IMR-90 (cell line): ENCODE data around the gene LPA. TPM values are rescaled to one million over a fixed set of nuclear protein-coding genes. Genes with fewer than 3 reads are reported as not detected.
"Not testable (repeated sequence)": the region's sequence is repeated elsewhere in the genome, so short reads cannot be mapped to it uniquely, and the experiment has no call there.

Experiments
- ATAC-seq: fragments of 200-7000 bp; cut with Tn5 transposase; 2 replicates; pipeline ENCODE4 v1.9.1; 2020; ENCODE audit warnings: low read depth, mild to moderate bottlenecking, moderate library complexity
- BruUV-seq: library from RNA; stranded (reverse); fragments of 400-500 nt; replicated peaks from 2 replicates; lab custom pipeline; 2021; lab: Mats Ljungman, UMichigan
- CTCF ChIA-PET: fragments of 300-600 bp; formaldehyde crosslinking; extraction: SDS; loops from one replicate; lab custom pipeline; 2021; ENCODE audit warnings: antibody characterized with exemption; lab: Yijun Ruan, JAX
- POLR2A ChIA-PET: fragments of 300-600 bp; sonication (Branson Sonifier 250); formaldehyde crosslinking; loops from one replicate; lab custom pipeline; 2022; ENCODE audit warnings: antibody characterized with exemption; ENCODE audit not compliant: unreplicated experiment; lab: Charles Lee
- DNase-seq: peaks from one replicate; pipeline ENCODE4 v3.0.0; 2013
- H2AFZ ChIP-seq: replicated peaks from 2 replicates; pipeline ENCODE3; 2013; ENCODE audit warnings: low read length, mild to moderate bottlenecking; ENCODE audit not compliant: poor library complexity
- H2AK5ac ChIP-seq: 2 replicates; pipeline ENCODE4 v1.6.1; 2013; ENCODE audit warnings: low read depth, low read length, inconsistent platforms
- H2AK9ac ChIP-seq: replicated peaks from 2 replicates; pipeline ENCODE3; 2013; ENCODE audit warnings: mild to moderate bottlenecking, low read depth, low read length, moderate library complexity; ENCODE audit not compliant: poor library complexity
- H2BK120ac ChIP-seq: 2 replicates; pipeline ENCODE4 v1.6.1; 2013; ENCODE audit warnings: low read depth, low read length, inconsistent platforms
- H2BK15ac ChIP-seq: 3 replicates; pipeline ENCODE4 v1.6.1; 2013; ENCODE audit warnings: low read depth, low read length, inconsistent platforms
- H2BK20ac ChIP-seq: 2 replicates; pipeline ENCODE4 v1.6.1; 2013; ENCODE audit warnings: low read depth, mild to moderate bottlenecking, inconsistent platforms, low read length, moderate library complexity
- H2BK5ac ChIP-seq: 2 replicates; pipeline ENCODE4 v1.6.1; 2013; ENCODE audit warnings: mild to moderate bottlenecking, low read depth, low read length, inconsistent platforms; ENCODE audit not compliant: poor library complexity, severe bottlenecking
- H3K14ac ChIP-seq: replicated peaks from 2 replicates; pipeline ENCODE4 v1.6.1; 2013; ENCODE audit warnings: low read depth, low read length, inconsistent platforms
- H3K18ac ChIP-seq: 2 replicates; pipeline ENCODE4 v1.6.1; 2013; ENCODE audit warnings: low read depth, low read length, control low read depth
- H3K23ac ChIP-seq: 2 replicates; pipeline ENCODE4 v1.6.1; 2013; ENCODE audit warnings: low read depth, low read length, inconsistent platforms
- H3K27ac ChIP-seq: 2 replicates; pipeline ENCODE4 v1.5.1; 2013; ENCODE audit warnings: mild to moderate bottlenecking, control low read depth, low read length; ENCODE audit not compliant: insufficient read depth
- H3K27me3 ChIP-seq: 2 replicates; pipeline ENCODE4 v1.6.1; 2013; ENCODE audit warnings: low read length; ENCODE audit not compliant: control insufficient read depth, insufficient read depth
- H3K36me3 ChIP-seq: 2 replicates; pipeline ENCODE4 v1.6.1; 2013; ENCODE audit warnings: low read length, mixed read lengths; ENCODE audit not compliant: control insufficient read depth, insufficient read depth
- H3K4ac ChIP-seq: 2 replicates; pipeline ENCODE4 v1.6.1; 2013; ENCODE audit warnings: low read depth, low read length, inconsistent platforms
- H3K4me1 ChIP-seq: 2 replicates; pipeline ENCODE4 v1.6.1; 2013; ENCODE audit warnings: low read length, mixed read lengths; ENCODE audit not compliant: control insufficient read depth, insufficient read depth
- H3K4me2 ChIP-seq: 2 replicates; pipeline ENCODE4 v1.6.1; 2013; ENCODE audit warnings: low read depth, mild to moderate bottlenecking, control low read depth, low read length, moderate library complexity
- H3K4me3 ChIP-seq: 2 replicates; pipeline ENCODE4 v1.5.1; 2013; ENCODE audit warnings: low read depth, mild to moderate bottlenecking, control low read depth, low read length, moderate library complexity; ENCODE audit not compliant: insufficient read depth
- H3K56ac ChIP-seq: 2 replicates; pipeline ENCODE4 v1.6.1; 2013; ENCODE audit warnings: low read length, inconsistent platforms; ENCODE audit not compliant: insufficient read depth; ENCODE audit errors: extremely low read depth
- H3K79me1 ChIP-seq, 2 experiments: 2 replicates each; pipeline ENCODE4 v1.6.1; 2013; ENCODE audit warnings: low read length in 2 of 2, inconsistent platforms in 1 of 2, low read depth in 1 of 2
- H3K9ac ChIP-seq: 2 replicates; pipeline ENCODE4 v1.6.1; 2013; ENCODE audit warnings: low read depth, low read length, control low read depth
- H3K9me1 ChIP-seq: 2 replicates; pipeline ENCODE4 v1.6.1; 2013; ENCODE audit warnings: low read length, inconsistent platforms; ENCODE audit not compliant: insufficient read depth
- H3K9me3 ChIP-seq: 2 replicates; pipeline ENCODE4 v1.6.1; 2013; ENCODE audit warnings: low read length; ENCODE audit not compliant: control insufficient read depth, insufficient read depth
- H4K20me1 ChIP-seq: 2 replicates; pipeline ENCODE4 v1.6.1; 2013; ENCODE audit warnings: low read length, inconsistent platforms; ENCODE audit not compliant: insufficient read depth
- H4K5ac ChIP-seq: 2 replicates; pipeline ENCODE4 v1.6.1; 2013; ENCODE audit warnings: mild to moderate bottlenecking, low read depth, low read length, control low read depth
- H4K8ac ChIP-seq, 2 experiments: 2 replicates each; pipeline ENCODE4 v1.6.1; 2013; ENCODE audit warnings: low read depth in 2 of 2, low read length in 2 of 2, control low read depth in 1 of 2, inconsistent platforms in 1 of 2
- H4K91ac ChIP-seq: 2 replicates; pipeline ENCODE4 v1.6.1; 2013; ENCODE audit warnings: low read depth, low read length, inconsistent platforms; ENCODE audit not compliant: insufficient read depth
- CEBPB ChIP-seq: IDR thresholded peaks from 2 replicates; pipeline ENCODE4 v1.6.1; 2012; ENCODE audit warnings: low read depth, low read length, improper control_type of control experiment
- MAZ ChIP-seq: IDR thresholded peaks from 2 replicates; pipeline ENCODE4 v1.6.1; 2012; ENCODE audit warnings: low read depth, mild to moderate bottlenecking, low read length, improper control_type of control experiment, moderate library complexity, borderline replicate concordance
- RAD21 ChIP-seq: IDR thresholded peaks from 2 replicates; pipeline ENCODE4 v1.6.1; 2012; ENCODE audit warnings: low read length, improper control_type of control experiment
- RCOR1 ChIP-seq: IDR thresholded peaks from 2 replicates; pipeline ENCODE4 v1.6.1; 2012; ENCODE audit warnings: mild to moderate bottlenecking, low read length, improper control_type of control experiment; ENCODE audit not compliant: insufficient replicate concordance
- RFX5 ChIP-seq: IDR thresholded peaks from 2 replicates; pipeline ENCODE4 v1.8.0; 2012; ENCODE audit warnings: low read depth, mild to moderate bottlenecking, low read length, moderate library complexity
- SMC3 ChIP-seq: fragments of 150-350 bp; IDR thresholded peaks from 2 replicates; pipeline ENCODE4 v1.6.1; 2016; ENCODE audit warnings: low read depth, mild to moderate bottlenecking, antibody characterized with exemption, low read length, moderate library complexity
- WGBS, 2 experiments: methylation state at CpG; one replicate each; pipeline versions ENCODE4 v1.1.5 to v1.1.7; 2013; ENCODE audit warnings: missing lambda C conversion rate in 2 of 2; ENCODE audit not compliant: insufficient read length in 1 of 2; ENCODE audit errors: extremely low coverage in 2 of 2; 5-methylcytosine and 5-hydroxymethylcytosine counted together
- dilution Hi-C: fragments of 300-500 bp; cut with HindIII; formaldehyde crosslinking; loops from one replicate; pipeline ENCODE4 v1.14.3; 2018; ENCODE audit warnings: low sequenced_read_pairs; ENCODE audit not compliant: unreplicated experiment
- in situ Hi-C: fragments of 300-500 bp; cut with MboI; formaldehyde crosslinking; loops from 3 replicates; pipeline ENCODE4 v1.14.3; 2019; ENCODE audit warnings: low sequenced_read_pairs, inconsistent platforms, mixed read lengths
- intact Hi-C: fragments of 100-400 bp; cut with micrococcal nuclease; formaldehyde crosslinking; loops from 2 replicates; pipeline ENCODE4 v1.10.0; 2022
- polyA plus RNA-seq, 3 experiments: library from polyadenylated mRNA; depleted of rRNA; stranded (reverse); fragments of >200 nt; gene quantifications; 2 replicates each; pipeline ENCODE4 v1.2.3, GENCODE V29; 2012; ENCODE audit warnings: low replicate concordance in 1 of 3
- total RNA-seq: library from RNA; depleted of rRNA; stranded (reverse); fragments of >200 nt; gene quantifications from 2 replicates; pipeline ENCODE4 v1.2.3, GENCODE V29; 2012
- TF ChIP-seq, protein P1 (sequence below): conservative IDR thresholded peaks from 2 replicates; pipeline ENCODE4 v1.5.1; 2012; ENCODE audit warnings: mild to moderate bottlenecking, low read depth, low read length, improper control_type of control experiment

The LPA gene
- total and polyA plus RNA-seq, 2 of the 4 experiments (the other 2 are of a cell fraction): not detected

GRCh38 chr6:160581406-160581805 is 82.7 kb downstream of the LPA start:
- no peaks in the 10 kb centered on the region for H3K4me1 ChIP-seq
- no peak overlapping the region for H2AFZ ChIP-seq
- intact Hi-C loops (no loop called here), dilution Hi-C loops (no loop called here), in situ Hi-C loops (no loop called here)
- no peak overlapping the region for H4K5ac ChIP-seq
- H3K4me3 ChIP-seq: no peak overlapping the region
- no peak overlapping the region for H3K23ac ChIP-seq
- H3K56ac ChIP-seq: no peak overlapping the region
- no peak overlapping the region for H3K18ac ChIP-seq
- TF ChIP-seq MAZ (no peak), SMC3 (no peak), RCOR1 (no peak), RFX5 (no peak), RAD21 (no peak), CEBPB (no peak)
- TF ChIP-seq, protein P1, sequence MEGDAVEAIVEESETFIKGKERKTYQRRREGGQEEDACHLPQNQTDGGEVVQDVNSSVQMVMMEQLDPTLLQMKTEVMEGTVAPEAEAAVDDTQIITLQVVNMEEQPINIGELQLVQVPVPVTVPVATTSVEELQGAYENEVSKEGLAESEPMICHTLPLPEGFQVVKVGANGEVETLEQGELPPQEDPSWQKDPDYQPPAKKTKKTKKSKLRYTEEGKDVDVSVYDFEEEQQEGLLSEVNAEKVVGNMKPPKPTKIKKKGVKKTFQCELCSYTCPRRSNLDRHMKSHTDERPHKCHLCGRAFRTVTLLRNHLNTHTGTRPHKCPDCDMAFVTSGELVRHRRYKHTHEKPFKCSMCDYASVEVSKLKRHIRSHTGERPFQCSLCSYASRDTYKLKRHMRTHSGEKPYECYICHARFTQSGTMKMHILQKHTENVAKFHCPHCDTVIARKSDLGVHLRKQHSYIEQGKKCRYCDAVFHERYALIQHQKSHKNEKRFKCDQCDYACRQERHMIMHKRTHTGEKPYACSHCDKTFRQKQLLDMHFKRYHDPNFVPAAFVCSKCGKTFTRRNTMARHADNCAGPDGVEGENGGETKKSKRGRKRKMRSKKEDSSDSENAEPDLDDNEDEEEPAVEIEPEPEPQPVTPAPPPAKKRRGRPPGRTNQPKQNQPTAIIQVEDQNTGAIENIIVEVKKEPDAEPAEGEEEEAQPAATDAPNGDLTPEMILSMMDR: no peak
- H3K9ac ChIP-seq: no peak overlapping the region
- no peak overlapping the region for H4K8ac ChIP-seq
- no peaks in the 10 kb centered on the region for H4K20me1 ChIP-seq
- no peak overlapping the region for H3K4ac ChIP-seq
- no peak overlapping the region for H4K91ac ChIP-seq
- H2AK9ac ChIP-seq: no peak overlapping the region
- ATAC-seq: no peak
- H3K9me1 ChIP-seq: no peaks in the 10 kb centered on the region
- no peak overlapping the region for H2AK5ac ChIP-seq
- no CpG with 5 or more reads among the region's 1 CpG for WGBS, 2 experiments
- H3K27ac ChIP-seq: no peak overlapping the region
- no peaks in the 10 kb centered on the region for H3K79me1 ChIP-seq
- H3K36me3 ChIP-seq: no peaks in the 10 kb centered on the region
- no peaks in the 10 kb centered on the region for H3K27me3 ChIP-seq
- BruUV-seq: no TSS peak
- no peak for DNase-seq
- no peak overlapping the region for H2BK120ac ChIP-seq
- no peak overlapping the region for H3K4me2 ChIP-seq
- peaks cover 14% of the 10 kb centered on the region for H3K9me3 ChIP-seq
- CTCF ChIA-PET: no interaction called here
- no peak overlapping the region for H2BK15ac ChIP-seq
- no peak overlapping the region for H2BK20ac ChIP-seq
- H3K14ac ChIP-seq: no peak overlapping the region
- POLR2A ChIA-PET: no interaction called here
- H2BK5ac ChIP-seq: no peak overlapping the region

- H2BK5ac ChIP-seq, DNase-seq, H3K4ac ChIP-seq, dilution Hi-C loops, H3K4me1 ChIP-seq, H2AK5ac ChIP-seq, H2AK9ac ChIP-seq, intact Hi-C loops, H4K8ac ChIP-seq, H3K4me2 ChIP-seq, H3K36me3 ChIP-seq, H4K20me1 ChIP-seq, H3K56ac ChIP-seq, H2AFZ ChIP-seq, H3K4me3 ChIP-seq, BruUV-seq, H3K18ac ChIP-seq, H4K91ac ChIP-seq, H3K9ac ChIP-seq, H2BK20ac ChIP-seq, POLR2A ChIA-PET, ATAC-seq, H2BK120ac ChIP-seq, H3K27ac ChIP-seq, H3K23ac ChIP-seq, H2BK15ac ChIP-seq, H3K9me1 ChIP-seq, H3K79me1 ChIP-seq, H4K5ac ChIP-seq, H3K14ac ChIP-seq, CTCF ChIA-PET, H3K27me3 ChIP-seq, in situ Hi-C loops: not testable (repeated sequence)
- peaks cover 15% of the 10 kb centered on the region for H3K9me3 ChIP-seq
- no CpG with 5 or more reads among the region's 5 CpGs for WGBS, 2 experiments
Measured at GRCh38 chr6:160578515-160578914, 85.6 kb downstream of the LPA start.
